ENCODE measurements around the gene MFAP1.
"Not testable (repeated sequence)": the region's sequence is repeated elsewhere in the genome, so short reads cannot be mapped to it uniquely, and the experiment has no call there.

Gene MFAP1

GRCh38 chr15:43824302-43825246 lies at the start of gene MFAP1:
Gene MFAP1 (minus strand): TSS chr15:43824690. CDS start chr15:43824569, 121 bp downstream.
- peak; percentile 96 for DNase-seq

GRCh38 chr15:43873651-43874050 lies 49.2 kb upstream of the MFAP1 start:
- no peak for DNase-seq

- DNase-seq: peak; percentile 62
Measured at GRCh38 chr15:43872416-43873020, 48.0 kb upstream of the MFAP1 start.

GRCh38 chr15:43871835-43872234 lies 47.3 kb upstream of the MFAP1 start:
- DNase-seq: no peak

GRCh38 chr15:43868406-43868805 lies 43.9 kb upstream of the MFAP1 start:
- DNase-seq: no peak

- DNase-seq: no peak
Measured at GRCh38 chr15:43867096-43867495, 42.6 kb upstream of the MFAP1 start.

GRCh38 chr15:43866636-43867035 lies 42.1 kb upstream of the MFAP1 start:
- not testable (repeated sequence) for DNase-seq

- DNase-seq: no peak
Measured at GRCh38 chr15:43859546-43859945, 35.1 kb upstream of the MFAP1 start.

- DNase-seq: no peak
Measured at GRCh38 chr15:43854801-43855200, 30.3 kb upstream of the MFAP1 start.

- DNase-seq: no peak
Measured at GRCh38 chr15:43852607-43853006, 28.1 kb upstream of the MFAP1 start.

- no peak for DNase-seq
Measured at GRCh38 chr15:43851251-43851650, 26.8 kb upstream of the MFAP1 start.

GRCh38 chr15:43845421-43845820 lies 20.9 kb upstream of the MFAP1 start:
- no peak for DNase-seq

- not testable (repeated sequence) for DNase-seq
Measured at GRCh38 chr15:43832485-43832884, 8.0 kb upstream of the MFAP1 start.

- DNase-seq: not testable (repeated sequence)
Measured at GRCh38 chr15:43831519-43832052, 7.1 kb upstream of the MFAP1 start.

- DNase-seq: not testable (repeated sequence)
Measured at GRCh38 chr15:43830691-43831275, 6.3 kb upstream of the MFAP1 start.

- not testable (repeated sequence) for DNase-seq
Measured at GRCh38 chr15:43829951-43830540, 5.6 kb upstream of the MFAP1 start.

GRCh38 chr15:43828061-43828657 lies 3.7 kb upstream of the MFAP1 start:
- no peak for DNase-seq

- peak; percentile 83 for DNase-seq
Measured at GRCh38 chr15:43826508-43827341, 2.2 kb upstream of the MFAP1 start, which contains the start of gene WDR76. Gene WDR76 (plus strand): TSS chr15:43827002. CDS start chr15:43827033, 31 bp downstream.

GRCh38 chr15:43826029-43826507 lies 1.6 kb upstream of the MFAP1 start:
- DNase-seq: no peak

GRCh38 chr15:43825305-43825704 lies 815 bp upstream of the MFAP1 start:
- DNase-seq: not testable (repeated sequence)

GRCh38 chr15:43821505-43821904 lies 3.0 kb downstream of the MFAP1 start:
- DNase-seq: no peak

Measured in NCI-H2171 (cell line).